Thymus (tissue), 11 donors: ENCODE results near the gene RPS6KC1. TPM values are rescaled to one million over a fixed set of nuclear protein-coding genes. Genes with fewer than 3 reads are reported as not detected.
"Not testable (repeated sequence)": the region's sequence is repeated elsewhere in the genome, so short reads cannot be mapped to it uniquely, and the experiment has no call there.

Source experiments
- DNase-seq, 9 donors: peaks; one replicate each; pipeline ENCODE4 v3.0.0-alpha.2; 2013; ENCODE audit warnings: low spot score in 9 of 9, low read depth in 6 of 9, missing footprints in 1 of 9
- H3K27ac ChIP-seq, 2 donors: one replicate each; pipeline ENCODE4 v1.5.1; 2013; ENCODE audit warnings: control low read depth in 1 of 2, low read depth in 1 of 2, low read length in 1 of 2, mild to moderate bottlenecking in 1 of 2, moderate library complexity in 1 of 2
- H3K27me3 ChIP-seq, 2 donors: one replicate each; pipeline ENCODE4 v1.5.1; 2013; ENCODE audit warnings: low read length in 1 of 2; ENCODE audit not compliant: control insufficient read depth in 2 of 2, insufficient read depth in 1 of 2
- H3K36me3 ChIP-seq, 2 donors: one replicate each; pipeline ENCODE4 v1.5.1; 2013; ENCODE audit warnings: low read length in 1 of 2, mild to moderate bottlenecking in 1 of 2, moderate library complexity in 1 of 2; ENCODE audit not compliant: control insufficient read depth in 2 of 2, insufficient read depth in 2 of 2
- H3K4me1 ChIP-seq, 2 donors: one replicate each; pipeline ENCODE4 v1.5.1; 2013; ENCODE audit warnings: low read length in 2 of 2; ENCODE audit not compliant: control insufficient read depth in 2 of 2, insufficient read depth in 2 of 2
- H3K4me3 ChIP-seq, 2 donors: one replicate each; pipeline ENCODE4 v1.5.1; 2013; ENCODE audit warnings: low read length in 2 of 2, control low read depth in 1 of 2, mild to moderate bottlenecking in 1 of 2
- H3K9me3 ChIP-seq, 2 donors: one replicate each; pipeline ENCODE4 v1.5.1; 2013; ENCODE audit warnings: low read length in 1 of 2, mild to moderate bottlenecking in 1 of 2; ENCODE audit not compliant: control insufficient read depth in 2 of 2, insufficient read depth in 1 of 2
- WGBS: extraction: QIAGEN DNeasy Blood & Tissue Kit; methylation state at CpG from one replicate; pipeline ENCODE4 v1.1.7; 2013; 5-methylcytosine and 5-hydroxymethylcytosine counted together
- polyA plus RNA-seq: library from polyadenylated mRNA; stranded (reverse); fragments of 200-250 nt; gene quantifications from one replicate; pipeline ENCODE4 v1.2.3, GENCODE V29; 2013
- total RNA-seq: library from RNA; stranded (reverse); fragments of 120-200 nt; gene quantifications from one replicate; pipeline ENCODE4 v1.2.4, GENCODE V29; 2013
- donor health status: healthy.

Gene RPS6KC1
- total and polyA plus RNA-seq, 2 donors: 7.2 to 8.8 TPM

DNA sequence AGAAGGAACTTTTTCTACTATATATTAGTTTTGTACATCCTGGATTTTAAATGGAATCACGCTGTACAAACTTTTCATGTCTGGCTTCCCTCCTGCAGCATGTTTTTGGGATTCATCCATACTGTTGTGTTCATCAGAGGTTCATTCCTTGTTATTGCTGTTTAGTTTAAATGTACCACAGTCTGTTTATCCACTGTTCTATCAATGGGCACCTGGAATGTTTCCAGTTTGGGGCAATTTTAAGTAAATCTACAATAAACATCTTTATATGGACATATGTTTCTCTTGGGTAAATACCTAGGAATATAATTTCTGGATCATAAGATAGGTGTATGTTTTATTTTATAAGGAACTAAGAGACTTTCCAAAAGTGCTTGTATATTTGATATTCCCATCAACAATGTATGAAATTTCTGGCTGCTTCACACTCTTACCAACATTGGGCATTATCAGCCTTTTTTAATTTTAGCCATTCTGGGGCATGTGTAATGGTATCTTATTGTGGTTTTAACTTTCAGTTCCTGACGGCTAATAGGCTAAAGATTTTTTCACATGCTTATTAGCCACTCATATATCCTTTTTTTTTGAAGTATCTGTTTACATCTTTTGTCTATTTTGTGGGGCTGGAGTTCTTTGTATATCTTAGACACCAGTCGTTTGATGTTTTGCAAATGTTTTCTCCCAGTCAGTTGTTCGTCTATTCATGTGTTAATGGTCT, 48.8 kb downstream of the RPS6KC1 start:
- DNase-seq: no peak
- H3K27ac ChIP-seq: no peak overlapping the region
- WGBS: 74% methylated on average over 4 of the region's 4 CpGs
- no peaks in the 10 kb centered on the region for H3K36me3 ChIP-seq
- no peak overlapping the region for H3K4me3 ChIP-seq
- no peaks in the 10 kb centered on the region for H3K4me1 ChIP-seq
- no peaks in the 10 kb centered on the region for H3K9me3 ChIP-seq
- no peaks in the 10 kb centered on the region for H3K27me3 ChIP-seq

DNA sequence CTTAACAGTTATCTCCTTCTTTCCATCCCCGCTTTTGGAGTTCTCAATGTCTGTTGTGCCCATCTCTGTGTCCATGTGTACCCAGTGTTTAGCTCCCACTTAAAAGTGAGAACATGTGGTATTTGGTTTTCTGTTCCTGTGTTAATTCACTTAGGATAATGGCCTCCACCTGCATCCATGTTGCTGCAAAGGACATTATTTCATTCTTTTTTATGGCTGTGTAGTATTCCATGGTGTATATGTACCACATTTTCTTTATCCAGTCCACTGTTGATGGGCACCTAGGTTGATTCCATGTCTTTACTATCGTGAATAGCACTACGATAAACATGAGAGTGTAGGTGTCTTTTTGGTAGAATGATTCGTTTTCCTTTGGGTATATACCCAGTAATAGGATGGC, 49.5 kb downstream of the RPS6KC1 start:
- H3K27ac ChIP-seq, H3K9me3 ChIP-seq, DNase-seq, H3K27me3 ChIP-seq, H3K4me3 ChIP-seq, H3K36me3 ChIP-seq, H3K4me1 ChIP-seq: not testable (repeated sequence)
- WGBS: over 99% methylated on average over 4 of the region's 4 CpGs

DNA sequence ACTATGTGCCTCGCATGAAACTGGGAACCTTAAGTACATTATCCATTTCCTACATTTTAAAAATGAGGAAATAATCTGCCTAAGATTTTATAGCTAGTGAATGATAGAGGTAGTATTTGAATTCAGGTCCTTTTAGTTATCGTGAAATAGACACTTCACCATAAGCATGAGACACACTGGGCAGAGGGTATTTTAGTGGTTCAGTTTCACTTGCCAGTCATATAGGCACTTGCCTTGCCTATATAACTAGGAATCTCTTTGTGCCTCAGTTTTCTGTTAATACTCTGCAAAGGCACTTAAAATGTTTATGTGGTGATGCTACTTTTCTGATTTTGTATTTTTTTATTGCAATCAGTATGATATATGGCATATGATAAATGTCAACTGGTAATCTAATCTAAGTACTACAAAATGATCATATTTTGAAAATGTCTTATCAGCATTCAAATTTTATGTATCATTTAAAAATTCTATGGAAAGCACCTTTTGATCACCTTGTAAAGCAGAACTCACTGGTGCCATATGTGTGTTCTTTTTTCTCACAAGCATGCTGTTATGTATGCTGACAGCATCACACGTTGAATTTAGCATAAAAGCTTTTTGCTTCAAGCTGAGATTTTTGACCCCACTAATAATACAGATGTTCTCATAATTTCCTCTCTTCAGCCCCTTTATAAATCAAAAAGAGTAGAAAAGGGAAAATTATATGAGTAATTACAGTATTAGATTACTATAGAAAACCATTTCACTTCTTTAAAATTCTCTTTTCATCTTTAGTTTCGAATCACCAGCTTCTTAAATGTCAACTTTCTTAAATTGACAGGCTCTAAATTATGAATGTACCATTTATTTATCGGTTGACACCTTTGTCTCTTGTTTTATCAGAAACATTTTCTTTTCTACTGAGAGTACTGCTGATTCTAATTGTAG, 52.6 kb downstream of the RPS6KC1 start:
- WGBS: 97% methylated on average over 5 of the region's 5 CpGs
- Histone ChIP-seq H3K36me3 (no peaks in the 10 kb centered on the region), H3K4me1 (no peaks in the 10 kb centered on the region), H3K27ac (no peak overlapping the region), H3K9me3 (no peaks in the 10 kb centered on the region), H3K4me3 (no peak overlapping the region), H3K27me3 (no peaks in the 10 kb centered on the region)
- no peak for DNase-seq

DNA sequence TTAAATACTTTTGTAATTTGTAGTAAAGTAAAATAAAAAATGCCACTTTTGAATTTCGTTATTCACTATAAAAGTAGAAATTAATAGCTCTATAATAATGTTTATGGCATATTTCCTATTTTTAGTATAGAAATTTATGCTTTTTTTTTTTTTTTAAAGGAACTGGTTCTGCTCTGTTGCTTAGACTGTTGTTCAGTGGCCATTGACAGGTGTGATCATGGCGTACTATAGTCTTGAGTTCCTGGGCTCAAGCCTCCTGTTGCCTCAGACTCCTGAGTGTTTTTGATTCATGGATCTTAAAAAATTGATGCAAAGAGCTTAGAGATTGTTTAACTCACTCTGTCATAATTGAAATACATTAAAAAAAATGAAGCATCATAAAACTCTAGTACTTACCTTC, 53.6 kb downstream of the RPS6KC1 start:
- H3K27me3 ChIP-seq: no peaks in the 10 kb centered on the region
- no peaks in the 10 kb centered on the region for H3K4me1 ChIP-seq
- H3K27ac ChIP-seq: no peak overlapping the region
- 98% methylated on average over 2 of the region's 2 CpGs for WGBS
- no peak for DNase-seq
- no peaks in the 10 kb centered on the region for H3K9me3 ChIP-seq
- H3K36me3 ChIP-seq: no peaks in the 10 kb centered on the region
- H3K4me3 ChIP-seq: no peak overlapping the region

DNA sequence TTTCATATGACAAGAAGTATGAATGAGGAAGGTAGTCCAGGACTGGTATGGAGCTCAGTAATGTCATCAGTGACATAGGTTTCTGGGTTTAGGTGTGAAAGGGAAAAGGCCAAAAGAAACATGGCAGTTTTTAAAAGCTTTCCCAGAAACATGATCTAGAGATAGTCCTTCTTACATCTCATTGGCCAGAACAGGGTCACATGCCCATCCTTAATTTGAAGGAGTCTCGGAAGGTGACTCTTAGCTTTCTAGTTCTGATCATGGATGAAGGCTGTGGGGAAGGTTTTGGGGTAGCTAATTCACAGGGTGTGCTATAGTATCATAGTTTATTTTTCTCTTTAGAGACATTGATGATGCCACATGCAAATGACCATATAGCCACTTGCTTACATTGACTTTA, 55.3 kb downstream of the RPS6KC1 start:
- no peak for DNase-seq
- WGBS: 98% methylated on average over 1 of the region's 1 CpG
- no peaks in the 10 kb centered on the region for H3K4me1 ChIP-seq
- H3K4me3 ChIP-seq: no peak overlapping the region
- H3K9me3 ChIP-seq: no peaks in the 10 kb centered on the region
- H3K27ac ChIP-seq: no peak overlapping the region
- no peaks in the 10 kb centered on the region for H3K36me3 ChIP-seq
- H3K27me3 ChIP-seq: no peaks in the 10 kb centered on the region

DNA sequence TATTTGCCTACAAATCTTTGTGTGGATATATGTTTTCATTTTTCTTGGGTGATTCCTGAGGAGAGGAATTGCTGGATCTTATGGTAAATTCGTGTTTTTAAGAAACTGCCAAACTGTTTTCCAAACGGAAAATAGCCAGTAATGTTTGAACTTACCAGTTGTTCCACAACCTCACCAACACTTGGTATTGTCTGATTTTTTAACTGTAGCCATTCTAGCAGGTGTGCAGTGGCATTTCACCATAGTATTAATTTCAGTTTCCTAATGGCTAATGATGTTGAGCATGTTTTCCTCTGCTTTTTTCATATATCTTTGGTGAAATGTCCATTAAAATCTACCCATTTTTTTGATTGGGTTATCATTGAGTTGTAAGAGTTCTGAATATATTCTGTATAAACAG, 56.6 kb downstream of the RPS6KC1 start:
- Histone ChIP-seq H3K36me3 (no peaks in the 10 kb centered on the region), H3K4me1 (no peaks in the 10 kb centered on the region), H3K27ac (no peak overlapping the region), H3K27me3 (no peaks in the 10 kb centered on the region), H3K4me3 (no peak overlapping the region), H3K9me3 (no peaks in the 10 kb centered on the region)
- WGBS: 94% methylated on average over 2 of the region's 2 CpGs
- no peak for DNase-seq

DNA sequence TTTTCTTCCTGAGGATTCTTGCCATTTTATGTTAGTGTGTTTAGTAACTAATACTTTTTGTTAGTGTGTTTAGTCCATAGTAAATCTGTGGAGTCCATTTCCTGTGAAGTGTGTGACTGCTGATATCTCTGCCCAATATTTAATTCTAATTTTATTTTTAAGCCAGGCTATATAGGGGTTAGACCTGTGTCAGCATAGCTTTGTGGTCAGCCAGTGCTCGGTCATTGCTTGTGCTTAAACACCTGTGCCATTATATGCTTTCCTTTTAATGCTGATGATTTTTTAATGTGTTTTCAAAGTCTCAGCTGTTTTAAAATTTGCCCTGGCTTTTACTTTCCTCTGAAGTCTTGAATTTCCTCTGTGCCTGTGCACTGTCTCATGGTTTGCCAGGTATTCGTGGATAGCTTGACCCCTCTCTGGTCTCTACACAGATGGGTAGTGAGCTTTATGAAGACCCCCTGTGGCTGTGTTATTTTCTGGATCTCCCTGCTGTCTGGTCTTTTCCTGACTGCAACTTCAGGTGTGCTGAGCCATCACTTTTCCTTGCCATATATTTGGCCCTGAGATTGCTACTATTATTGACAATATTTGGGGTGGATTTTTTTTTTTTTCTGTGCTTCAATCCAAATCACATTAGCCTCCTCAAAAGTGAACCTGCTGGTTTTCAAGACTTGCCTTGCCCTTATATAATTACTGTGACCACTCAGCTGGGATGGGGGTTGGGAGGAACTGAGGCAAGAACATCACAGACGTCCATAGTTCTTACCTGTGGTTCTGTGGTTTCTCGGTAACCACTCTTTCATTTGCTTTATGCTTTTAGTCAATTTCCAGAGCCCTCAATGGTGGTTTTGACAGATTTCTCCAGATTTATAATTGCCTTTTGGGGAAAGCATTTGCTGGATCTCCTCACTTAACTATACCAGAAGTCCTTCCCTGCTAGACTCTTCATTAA, 59.6 kb downstream of the RPS6KC1 start:
- peak in 1 of 9 donors; percentile 4 for DNase-seq
- H3K27me3 ChIP-seq: no peaks in the 10 kb centered on the region
- H3K4me3 ChIP-seq: no peak overlapping the region
- H3K4me1 ChIP-seq: no peaks in the 10 kb centered on the region
- H3K9me3 ChIP-seq: no peaks in the 10 kb centered on the region
- 50% methylated on average over 4 of the region's 4 CpGs for WGBS
- H3K36me3 ChIP-seq: no peaks in the 10 kb centered on the region
- no peak overlapping the region for H3K27ac ChIP-seq

DNA sequence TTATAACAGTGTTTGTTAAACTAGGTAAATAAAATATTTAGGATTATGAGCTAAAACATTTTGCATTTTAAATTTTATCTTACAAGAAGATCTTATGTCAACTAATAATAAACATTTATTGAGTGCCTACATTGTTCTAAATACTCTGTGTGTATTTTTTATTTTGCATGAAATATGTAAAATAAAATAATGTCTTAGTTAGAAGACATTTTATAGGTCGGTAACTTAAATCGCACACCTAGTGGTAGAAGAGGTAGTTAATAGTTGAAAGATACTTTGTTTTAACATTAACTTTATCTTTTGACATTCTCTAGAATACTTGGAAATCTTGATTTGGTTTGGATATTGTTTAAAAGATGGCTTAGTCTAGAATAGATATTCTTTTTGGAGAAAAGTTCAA, 60.5 kb downstream of the RPS6KC1 start:
- Histone ChIP-seq H3K4me3 (no peak overlapping the region), H3K9me3 (no peaks in the 10 kb centered on the region), H3K36me3 (no peaks in the 10 kb centered on the region), H3K4me1 (no peaks in the 10 kb centered on the region), H3K27me3 (no peaks in the 10 kb centered on the region), H3K27ac (no peak overlapping the region)
- DNase-seq: no peak
- 98% methylated on average over 2 of the region's 2 CpGs for WGBS
